HG02981 (cell line): ENCODE results near the gene SSBP3.

Source experiments
- ATAC-seq: cut with Tn5 transposase; IDR thresholded peaks from one replicate; pipeline ENCODE4 v1.9.1; 2021; ENCODE audit warnings: mild to moderate bottlenecking, moderate library complexity; ENCODE audit not compliant: unreplicated experiment

SSBP3 gene

GRCh38 chr1:54312796-54313316, 93.3 kb downstream of the SSBP3 start:
- no peak for ATAC-seq

- ATAC-seq, result no peak
These were observed 94.7 kb downstream of the SSBP3 start for GRCh38 chr1:54311506-54311905.

GRCh38 chr1:54310439-54311328, 95.5 kb downstream of the SSBP3 start:
- no peak for ATAC-seq

- ATAC-seq, result no peak
These were observed 96.4 kb downstream of the SSBP3 start for GRCh38 chr1:54309631-54310366.

GRCh38 chr1:54307305-54307704, 98.9 kb downstream of the SSBP3 start:
- no peak for ATAC-seq

GRCh38 chr1:54305906-54306514, 100.2 kb downstream of the SSBP3 start:
- ATAC-seq, result no peak

- ATAC-seq, result no peak
These were observed 101.7 kb downstream of the SSBP3 start for GRCh38 chr1:54304518-54304917.

- no peak for ATAC-seq
These were observed 103.0 kb downstream of the SSBP3 start for GRCh38 chr1:54302951-54303843.

- no peak for ATAC-seq
These were observed 103.6 kb downstream of the SSBP3 start for GRCh38 chr1:54302549-54302948.

GRCh38 chr1:54301497-54301896, 104.7 kb downstream of the SSBP3 start:
- ATAC-seq, result no peak

GRCh38 chr1:54300401-54300800, 105.8 kb downstream of the SSBP3 start:
- no peak for ATAC-seq

- no peak for ATAC-seq
These were observed 107.2 kb downstream of the SSBP3 start for GRCh38 chr1:54299037-54299436.

GRCh38 chr1:54298284-54299033, 107.7 kb downstream of the SSBP3 start:
- ATAC-seq, result no peak

- no peak for ATAC-seq
These were observed 108.5 kb downstream of the SSBP3 start for GRCh38 chr1:54297596-54298283.

- no peak for ATAC-seq
These were observed 109.5 kb downstream of the SSBP3 start for GRCh38 chr1:54296666-54297065.

- no peak for ATAC-seq
These were observed 111.3 kb downstream of the SSBP3 start for GRCh38 chr1:54294887-54295286.

- no peak for ATAC-seq
These were observed 113.9 kb downstream of the SSBP3 start for GRCh38 chr1:54292002-54292911.
